ENCODE data around the gene STK25.

DNA sequence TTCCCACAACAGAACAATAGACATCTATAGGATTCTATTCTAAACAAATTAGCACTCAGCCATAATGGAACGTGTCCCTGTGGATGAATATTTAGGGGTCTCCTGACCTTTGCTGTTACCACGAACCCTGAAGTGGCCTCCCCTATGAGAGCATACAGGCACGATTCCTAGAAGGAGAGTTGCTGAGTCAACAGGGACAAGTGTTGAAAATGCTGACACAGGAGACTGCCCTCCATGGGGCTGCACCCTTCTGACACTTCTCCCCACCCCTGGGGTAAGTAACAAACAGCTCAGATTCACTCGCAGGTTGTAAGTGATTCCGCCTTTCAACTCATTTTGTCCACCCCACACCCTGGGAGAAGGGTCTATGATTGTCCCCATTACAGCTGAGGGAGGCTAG lies 14.1 kb upstream of the STK25 start:
- TF ChIP-seq, protein P1, sequence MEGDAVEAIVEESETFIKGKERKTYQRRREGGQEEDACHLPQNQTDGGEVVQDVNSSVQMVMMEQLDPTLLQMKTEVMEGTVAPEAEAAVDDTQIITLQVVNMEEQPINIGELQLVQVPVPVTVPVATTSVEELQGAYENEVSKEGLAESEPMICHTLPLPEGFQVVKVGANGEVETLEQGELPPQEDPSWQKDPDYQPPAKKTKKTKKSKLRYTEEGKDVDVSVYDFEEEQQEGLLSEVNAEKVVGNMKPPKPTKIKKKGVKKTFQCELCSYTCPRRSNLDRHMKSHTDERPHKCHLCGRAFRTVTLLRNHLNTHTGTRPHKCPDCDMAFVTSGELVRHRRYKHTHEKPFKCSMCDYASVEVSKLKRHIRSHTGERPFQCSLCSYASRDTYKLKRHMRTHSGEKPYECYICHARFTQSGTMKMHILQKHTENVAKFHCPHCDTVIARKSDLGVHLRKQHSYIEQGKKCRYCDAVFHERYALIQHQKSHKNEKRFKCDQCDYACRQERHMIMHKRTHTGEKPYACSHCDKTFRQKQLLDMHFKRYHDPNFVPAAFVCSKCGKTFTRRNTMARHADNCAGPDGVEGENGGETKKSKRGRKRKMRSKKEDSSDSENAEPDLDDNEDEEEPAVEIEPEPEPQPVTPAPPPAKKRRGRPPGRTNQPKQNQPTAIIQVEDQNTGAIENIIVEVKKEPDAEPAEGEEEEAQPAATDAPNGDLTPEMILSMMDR (IDR thresholded peaks at IDR 0.05): no peak
- TF ChIP-seq EP300 (IDR thresholded peaks at IDR 0.05; ENCODE audit: low read depth) (no peak), POLR2AphosphoS5 (IDR thresholded peaks at IDR 0.05) (no peak)

Data from transverse colon (tissue), 4 donors.